GM12878 (cell line): ENCODE results near the gene SLC1A5. TPM values are rescaled to one million over a fixed set of nuclear protein-coding genes. Genes with fewer than 3 reads are reported as not detected.

Experiments
- ASH2L ChIP-seq: fragments of 300-600, 200-600 bp; sonication (generic); IDR thresholded peaks from 2 replicates; pipeline ENCODE4 v1.6.1; 2017; ENCODE audit warnings: low read depth, mild to moderate bottlenecking, borderline replicate concordance
- ATF7 ChIP-seq: fragments of 450-650 bp; IDR thresholded peaks from 2 replicates; pipeline ENCODE4 v1.6.1; 2016; ENCODE audit warnings: low read depth, mild to moderate bottlenecking
- BCL11A ChIP-seq: IDR thresholded peaks from 2 replicates; pipeline ENCODE4 v1.6.1; 2011; ENCODE audit warnings: low read depth, low read length
- BRCA1 ChIP-seq: IDR thresholded peaks from 2 replicates; pipeline ENCODE4 v1.6.1; 2011; ENCODE audit warnings: low read depth, low read length, improper control_type of control experiment
- DPF2 ChIP-seq: fragments of 450-650 bp; IDR thresholded peaks from 2 replicates; pipeline ENCODE4 v1.6.1; 2017; ENCODE audit warnings: mild to moderate bottlenecking
- EP300 ChIP-seq, 2 experiments: fragments of 150-350 bp in 1 of 2; IDR thresholded peaks; 2 replicates each; pipeline ENCODE4 v1.6.1; 2011 to 2012; ENCODE audit warnings: low read depth in 2 of 2, low read length in 2 of 2, borderline replicate concordance in 1 of 2, improper control_type of control experiment in 1 of 2, inconsistent platforms in 1 of 2; ENCODE audit not compliant: control insufficient read depth in 1 of 2
- JUNB ChIP-seq: IDR thresholded peaks from 2 replicates; pipeline ENCODE4 v1.6.1; 2016; ENCODE audit warnings: antibody characterized with exemption, mild to moderate bottlenecking
- NBN ChIP-seq: fragments of 450-650 bp; IDR thresholded peaks from 2 replicates; pipeline ENCODE4 v1.6.1; 2016
- NFIC ChIP-seq: IDR thresholded peaks from 2 replicates; pipeline ENCODE4 v1.6.1; 2012; ENCODE audit warnings: low read depth, mild to moderate bottlenecking, inconsistent platforms, low read length, moderate library complexity
- NR2C2 ChIP-seq: IDR thresholded peaks from 2 replicates; pipeline ENCODE4 v1.6.1; 2011; ENCODE audit warnings: borderline replicate concordance, low read depth; ENCODE audit not compliant: control insufficient read depth, insufficient read length
- POLR2AphosphoS2 ChIP-seq: IDR thresholded peaks from 2 replicates; pipeline ENCODE4 v1.6.1; 2011; ENCODE audit warnings: low read depth, mild to moderate bottlenecking, low read length, improper control_type of control experiment, moderate library complexity
- RELA ChIP-seq: fragments of 450-650 bp; IDR thresholded peaks from 2 replicates; pipeline ENCODE4 v1.8.0; 2014; ENCODE audit warnings: borderline replicate concordance; ENCODE audit not compliant: partially characterized antibody
- STAT1 ChIP-seq: fragments of 450-650 bp; conservative IDR thresholded peaks from 2 replicates; pipeline ENCODE4 v1.6.1; 2014; ENCODE audit warnings: antibody characterized with exemption, mild to moderate bottlenecking
- ZNF622 ChIP-seq: fragments of 450-650 bp; IDR thresholded peaks from 2 replicates; pipeline ENCODE4 v1.6.1; 2017; ENCODE audit warnings: mild to moderate bottlenecking, inconsistent platforms
- polyA plus RNA-seq, 11 experiments: library from polyadenylated mRNA; depleted of rRNA in 4 of 11; unstranded in 6 of 11; stranded (reverse) in 5 of 11; fragments of >200 nt; fragmentation: Nextera tagmentation in 4 of 11; fragmentation: Illumina TruSeq in 1 of 11; extraction: Ambion mirVana in 4 of 11; extraction: Trizol in 1 of 11; gene quantifications; 1 replicate in 1 of 11; 2 replicates in 10 of 11; pipeline versions ENCODE4 v1.2.1 to v1.2.3, GENCODE V29; 2011 to 2016; ENCODE audit warnings: inconsistent platforms in 2 of 11, missing spikeins in 2 of 11, low read depth in 1 of 11
- total RNA-seq, 4 experiments: library from RNA; depleted of rRNA in 3 of 4; stranded (reverse); fragments of >200 nt in 3 of 4; fragmentation: Illumina TruSeq in 1 of 4; extraction: Trizol in 1 of 4; gene quantifications; 2 replicates each; pipeline versions ENCODE4 v1.2.1 to v1.2.3, GENCODE V29; 2013 to 2021
- TF ChIP-seq, protein P1 (sequence below): fragments of 450-650 bp; IDR thresholded peaks from 2 replicates; pipeline ENCODE4 v1.6.1; 2017; ENCODE audit warnings: mild to moderate bottlenecking, moderate library complexity
- TF ChIP-seq, protein P2 (sequence below): fragments of 450-650 bp; formaldehyde crosslinking; IDR thresholded peaks from 2 replicates; pipeline ENCODE4 v1.4.0; 2022; ENCODE audit warnings: mild to moderate bottlenecking, moderate library complexity
- TF ChIP-seq, protein P3 (sequence below): IDR thresholded peaks from 2 replicates; pipeline ENCODE4 v1.6.1; 2012; ENCODE audit warnings: low read depth, low read length, improper control_type of control experiment
- TF ChIP-seq, protein P4 (sequence below): fragments of 450-650 bp; IDR thresholded peaks from 2 replicates; pipeline ENCODE4 v1.6.1; 2018; ENCODE audit warnings: mild to moderate bottlenecking, low read depth, moderate library complexity; ENCODE audit not compliant: partially characterized antibody

Gene SLC1A5
- total and polyA plus RNA-seq, 10 of the 15 experiments (the other 5 are each of a cell fraction or from before 2014, with no cell fraction given): 9.1 to 129 (median 60.9) TPM

DNA sequence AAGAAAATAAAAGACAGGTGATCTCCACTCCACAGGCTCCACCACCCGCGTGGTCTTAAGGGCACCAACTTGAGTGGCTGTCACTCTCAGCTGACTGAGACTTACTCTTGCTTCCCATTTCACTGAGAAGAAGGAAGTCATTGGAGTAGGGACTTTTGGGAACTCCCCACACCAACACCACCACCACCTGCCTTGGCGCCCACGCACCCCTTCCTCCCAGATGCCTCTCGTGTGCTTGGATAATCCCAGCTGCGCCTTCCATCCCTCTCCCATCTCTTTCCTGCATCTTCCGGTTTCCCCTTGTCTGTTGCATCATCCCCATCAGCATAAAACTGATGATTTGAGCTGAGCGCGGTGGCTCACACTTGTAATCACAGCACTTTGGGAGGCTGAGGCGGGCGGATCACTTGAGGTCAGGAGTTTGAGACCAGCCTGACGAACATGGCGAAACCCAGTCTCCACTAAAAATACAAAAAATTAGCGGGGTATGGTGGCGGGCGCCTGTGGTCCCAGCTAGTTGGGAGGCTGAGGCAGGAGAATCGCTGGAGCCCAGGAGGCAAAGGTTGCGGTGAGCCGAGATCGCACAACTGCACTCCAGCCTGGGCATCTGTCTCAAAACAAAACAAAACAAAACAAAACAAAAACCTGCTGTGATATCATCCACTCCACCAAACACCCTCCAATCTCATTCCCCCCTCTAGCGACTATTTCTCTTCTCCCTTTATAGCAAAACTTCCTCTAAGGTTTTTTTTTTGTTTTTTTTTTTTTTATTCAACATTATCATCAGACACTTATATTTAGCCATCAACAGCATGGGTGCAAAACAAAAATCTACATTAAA lies 36.7 kb upstream of the SLC1A5 start (continued):
- TF ChIP-seq, protein P1, sequence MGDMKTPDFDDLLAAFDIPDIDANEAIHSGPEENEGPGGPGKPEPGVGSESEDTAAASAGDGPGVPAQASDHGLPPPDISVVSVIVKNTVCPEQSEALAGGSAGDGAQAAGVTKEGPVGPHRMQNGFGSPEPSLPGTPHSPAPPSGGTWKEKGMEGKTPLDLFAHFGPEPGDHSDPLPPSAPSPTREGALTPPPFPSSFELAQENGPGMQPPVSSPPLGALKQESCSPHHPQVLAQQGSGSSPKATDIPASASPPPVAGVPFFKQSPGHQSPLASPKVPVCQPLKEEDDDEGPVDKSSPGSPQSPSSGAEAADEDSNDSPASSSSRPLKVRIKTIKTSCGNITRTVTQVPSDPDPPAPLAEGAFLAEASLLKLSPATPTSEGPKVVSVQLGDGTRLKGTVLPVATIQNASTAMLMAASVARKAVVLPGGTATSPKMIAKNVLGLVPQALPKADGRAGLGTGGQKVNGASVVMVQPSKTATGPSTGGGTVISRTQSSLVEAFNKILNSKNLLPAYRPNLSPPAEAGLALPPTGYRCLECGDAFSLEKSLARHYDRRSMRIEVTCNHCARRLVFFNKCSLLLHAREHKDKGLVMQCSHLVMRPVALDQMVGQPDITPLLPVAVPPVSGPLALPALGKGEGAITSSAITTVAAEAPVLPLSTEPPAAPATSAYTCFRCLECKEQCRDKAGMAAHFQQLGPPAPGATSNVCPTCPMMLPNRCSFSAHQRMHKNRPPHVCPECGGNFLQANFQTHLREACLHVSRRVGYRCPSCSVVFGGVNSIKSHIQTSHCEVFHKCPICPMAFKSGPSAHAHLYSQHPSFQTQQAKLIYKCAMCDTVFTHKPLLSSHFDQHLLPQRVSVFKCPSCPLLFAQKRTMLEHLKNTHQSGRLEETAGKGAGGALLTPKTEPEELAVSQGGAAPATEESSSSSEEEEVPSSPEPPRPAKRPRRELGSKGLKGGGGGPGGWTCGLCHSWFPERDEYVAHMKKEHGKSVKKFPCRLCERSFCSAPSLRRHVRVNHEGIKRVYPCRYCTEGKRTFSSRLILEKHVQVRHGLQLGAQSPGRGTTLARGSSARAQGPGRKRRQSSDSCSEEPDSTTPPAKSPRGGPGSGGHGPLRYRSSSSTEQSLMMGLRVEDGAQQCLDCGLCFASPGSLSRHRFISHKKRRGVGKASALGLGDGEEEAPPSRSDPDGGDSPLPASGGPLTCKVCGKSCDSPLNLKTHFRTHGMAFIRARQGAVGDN: no peak
- TF ChIP-seq ZNF622 (no peak), EP300 (IDR thresholded peaks at IDR 0.05; ENCODE audit: borderline replicate concordance in 1 of 2, control insufficient read depth in 1 of 2, low read depth in 2 of 2, low read length in 2 of 2) (no peak), NR2C2 (no peak), NFIC (no peak), STAT1 (no peak), POLR2AphosphoS2 (no peak), NBN (no peak), ASH2L (no peak), JUNB (0 out of 2 replicates have a peak, but pooled peaks have one; percentile 23), ATF7 (peak; percentile 82), BCL11A (no peak), RELA (no peak), DPF2 (0 out of 2 replicates have a peak, but pooled peaks have one; percentile 10), BRCA1 (no peak)
- TF ChIP-seq, protein P2, sequence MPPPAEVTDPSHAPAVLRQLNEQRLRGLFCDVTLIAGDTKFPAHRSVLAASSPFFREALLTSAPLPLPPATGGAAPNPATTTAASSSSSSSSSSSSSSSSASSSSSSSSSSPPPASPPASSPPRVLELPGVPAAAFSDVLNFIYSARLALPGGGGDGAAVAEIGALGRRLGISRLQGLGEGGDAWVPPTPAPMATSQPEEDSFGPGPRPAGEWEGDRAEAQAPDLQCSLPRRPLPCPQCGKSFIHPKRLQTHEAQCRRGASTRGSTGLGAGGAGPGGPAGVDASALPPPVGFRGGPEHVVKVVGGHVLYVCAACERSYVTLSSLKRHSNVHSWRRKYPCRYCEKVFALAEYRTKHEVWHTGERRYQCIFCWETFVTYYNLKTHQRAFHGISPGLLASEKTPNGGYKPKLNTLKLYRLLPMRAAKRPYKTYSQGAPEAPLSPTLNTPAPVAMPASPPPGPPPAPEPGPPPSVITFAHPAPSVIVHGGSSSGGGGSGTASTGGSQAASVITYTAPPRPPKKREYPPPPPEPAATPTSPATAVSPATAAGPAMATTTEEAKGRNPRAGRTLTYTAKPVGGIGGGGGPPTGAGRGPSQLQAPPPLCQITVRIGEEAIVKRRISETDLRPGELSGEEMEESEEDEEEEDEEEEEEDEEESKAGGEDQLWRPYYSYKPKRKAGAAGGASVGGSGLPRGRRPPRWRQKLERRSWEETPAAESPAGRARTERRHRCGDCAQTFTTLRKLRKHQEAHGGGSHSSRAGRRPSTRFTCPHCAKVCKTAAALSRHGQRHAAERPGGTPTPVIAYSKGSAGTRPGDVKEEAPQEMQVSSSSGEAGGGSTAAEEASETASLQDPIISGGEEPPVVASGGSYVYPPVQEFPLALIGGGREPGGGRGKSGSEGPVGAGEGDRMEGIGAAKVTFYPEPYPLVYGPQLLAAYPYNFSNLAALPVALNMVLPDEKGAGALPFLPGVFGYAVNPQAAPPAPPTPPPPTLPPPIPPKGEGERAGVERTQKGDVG (CRISPR knock-in tag): no peak
- TF ChIP-seq, protein P3, sequence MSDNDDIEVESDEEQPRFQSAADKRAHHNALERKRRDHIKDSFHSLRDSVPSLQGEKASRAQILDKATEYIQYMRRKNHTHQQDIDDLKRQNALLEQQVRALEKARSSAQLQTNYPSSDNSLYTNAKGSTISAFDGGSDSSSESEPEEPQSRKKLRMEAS: no peak
- TF ChIP-seq, protein P4, sequence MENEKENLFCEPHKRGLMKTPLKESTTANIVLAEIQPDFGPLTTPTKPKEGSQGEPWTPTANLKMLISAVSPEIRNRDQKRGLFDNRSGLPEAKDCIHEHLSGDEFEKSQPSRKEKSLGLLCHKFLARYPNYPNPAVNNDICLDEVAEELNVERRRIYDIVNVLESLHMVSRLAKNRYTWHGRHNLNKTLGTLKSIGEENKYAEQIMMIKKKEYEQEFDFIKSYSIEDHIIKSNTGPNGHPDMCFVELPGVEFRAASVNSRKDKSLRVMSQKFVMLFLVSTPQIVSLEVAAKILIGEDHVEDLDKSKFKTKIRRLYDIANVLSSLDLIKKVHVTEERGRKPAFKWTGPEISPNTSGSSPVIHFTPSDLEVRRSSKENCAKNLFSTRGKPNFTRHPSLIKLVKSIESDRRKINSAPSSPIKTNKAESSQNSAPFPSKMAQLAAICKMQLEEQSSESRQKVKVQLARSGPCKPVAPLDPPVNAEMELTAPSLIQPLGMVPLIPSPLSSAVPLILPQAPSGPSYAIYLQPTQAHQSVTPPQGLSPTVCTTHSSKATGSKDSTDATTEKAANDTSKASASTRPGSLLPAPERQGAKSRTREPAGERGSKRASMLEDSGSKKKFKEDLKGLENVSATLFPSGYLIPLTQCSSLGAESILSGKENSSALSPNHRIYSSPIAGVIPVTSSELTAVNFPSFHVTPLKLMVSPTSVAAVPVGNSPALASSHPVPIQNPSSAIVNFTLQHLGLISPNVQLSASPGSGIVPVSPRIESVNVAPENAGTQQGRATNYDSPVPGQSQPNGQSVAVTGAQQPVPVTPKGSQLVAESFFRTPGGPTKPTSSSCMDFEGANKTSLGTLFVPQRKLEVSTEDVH: no peak
